Panc1 (cell line): ENCODE data around the gene HIGD1A. TPM values are rescaled to one million over a fixed set of nuclear protein-coding genes. Genes with fewer than 3 reads are reported as not detected.

Experiments
- ATAC-seq: fragments of 200-7000 bp; cut with Tn5 transposase; 2 replicates; pipeline ENCODE4 v1.9.1; 2020; ENCODE audit warnings: mild to moderate bottlenecking, moderate library complexity
- BruUV-seq: library from RNA; stranded (reverse); fragments of 400-500 nt; replicated peaks from 2 replicates; lab custom pipeline; 2021; lab: Mats Ljungman, UMichigan
- CTCF ChIA-PET: fragments of 300-600 bp; sonication (Branson Sonifier 250); formaldehyde crosslinking; loops from one replicate; lab custom pipeline; 2022; ENCODE audit warnings: antibody characterized with exemption; lab: Charles Lee
- POLR2A ChIA-PET: fragments of 300-600 bp; sonication (Branson Sonifier 250); formaldehyde crosslinking; loops from one replicate; lab custom pipeline; 2022; ENCODE audit warnings: antibody characterized with exemption; lab: Charles Lee
- DNase-seq: peaks from one replicate; pipeline ENCODE4 v3.0.0-alpha.2; 2010; ENCODE audit warnings: low read depth, low spot score
- H3K27ac ChIP-seq: 2 replicates; pipeline ENCODE4 v1.5.1; 2011; ENCODE audit warnings: mild to moderate bottlenecking, low read length, inconsistent platforms
- H3K27me3 ChIP-seq: fragments of 200-500 bp; sonication (Bioruptor generic); 2 replicates; pipeline ENCODE4 v1.6.0; 2014; ENCODE audit warnings: low read length, inconsistent platforms; ENCODE audit not compliant: control insufficient read depth, insufficient read depth
- H3K36me3 ChIP-seq: fragments of 200-500 bp; sonication (Bioruptor generic); 2 replicates; pipeline ENCODE4 v1.5.1; 2014; ENCODE audit warnings: inconsistent platforms, mild to moderate bottlenecking, low read length, moderate library complexity; ENCODE audit not compliant: control insufficient read depth, insufficient read depth
- H3K4me1 ChIP-seq: 2 replicates; pipeline ENCODE4 v1.5.1; 2011; ENCODE audit warnings: inconsistent platforms, mild to moderate bottlenecking, low read length, moderate library complexity; ENCODE audit not compliant: control insufficient read depth, insufficient read depth
- H3K4me3 ChIP-seq, 2 experiments: 2 replicates each; pipeline ENCODE4 v1.5.1; 2011 to 2012; ENCODE audit warnings: low read depth in 2 of 2, low read length in 2 of 2, mild to moderate bottlenecking in 2 of 2, inconsistent platforms in 1 of 2, moderate library complexity in 1 of 2
- H3K9me3 ChIP-seq: fragments of 200-500 bp; sonication (Bioruptor generic); 2 replicates; pipeline ENCODE4 v1.5.1; 2014; ENCODE audit warnings: low read depth, mild to moderate bottlenecking, inconsistent platforms, low read length, moderate library complexity; ENCODE audit not compliant: control insufficient read depth, insufficient read depth
- POLR2AphosphoS5 ChIP-seq: IDR thresholded peaks from 2 replicates; pipeline ENCODE4 v1.6.1; 2012; ENCODE audit warnings: mild to moderate bottlenecking, low read depth, low read length, moderate library complexity
- SIN3A ChIP-seq: IDR thresholded peaks from 2 replicates; pipeline ENCODE4 v1.6.1; 2012; ENCODE audit warnings: low read depth, mild to moderate bottlenecking, low read length, moderate library complexity, borderline replicate concordance; ENCODE audit not compliant: insufficient read depth
- TCF7L2 ChIP-seq: IDR thresholded peaks from 2 replicates; pipeline ENCODE4 v1.6.1; 2011; ENCODE audit warnings: mild to moderate bottlenecking, low read depth, low read length, inconsistent platforms
- in situ Hi-C: cut with HindIII; loops from 2 replicates; pipeline ENCODE4 v1.10.0; 2016; ENCODE audit warnings: low sequenced_read_pairs, low pct_unique_long_range_greater_than_20kb
- intact Hi-C: fragments of 100-400 bp; cut with micrococcal nuclease; formaldehyde crosslinking; loops from one replicate; pipeline ENCODE4 v1.10.0; 2022; ENCODE audit not compliant: unreplicated experiment
- total RNA-seq: library from RNA; stranded (reverse); gene quantifications from one replicate; pipeline ENCODE4 v1.2.1, GENCODE V29; 2021; ENCODE audit not compliant: unreplicated experiment
- TF ChIP-seq, protein P1 (sequence below), 2 experiments: IDR thresholded peaks; 2 replicates each; pipeline ENCODE4 v1.6.1; 2011 to 2012; ENCODE audit warnings: low read depth in 2 of 2, control low read depth in 1 of 2, low read length in 1 of 2, mild to moderate bottlenecking in 1 of 2, moderate library complexity in 1 of 2; ENCODE audit not compliant: insufficient read depth in 1 of 2
- TF ChIP-seq, protein P2 (sequence below): fragments of 450-650 bp; IDR thresholded peaks from 2 replicates; pipeline ENCODE4 v1.5.1; 2017; ENCODE audit warnings: mild to moderate bottlenecking

The HIGD1A gene
- total RNA-seq, 1 experiment from 2014 or later = 74.6 TPM

DNA sequence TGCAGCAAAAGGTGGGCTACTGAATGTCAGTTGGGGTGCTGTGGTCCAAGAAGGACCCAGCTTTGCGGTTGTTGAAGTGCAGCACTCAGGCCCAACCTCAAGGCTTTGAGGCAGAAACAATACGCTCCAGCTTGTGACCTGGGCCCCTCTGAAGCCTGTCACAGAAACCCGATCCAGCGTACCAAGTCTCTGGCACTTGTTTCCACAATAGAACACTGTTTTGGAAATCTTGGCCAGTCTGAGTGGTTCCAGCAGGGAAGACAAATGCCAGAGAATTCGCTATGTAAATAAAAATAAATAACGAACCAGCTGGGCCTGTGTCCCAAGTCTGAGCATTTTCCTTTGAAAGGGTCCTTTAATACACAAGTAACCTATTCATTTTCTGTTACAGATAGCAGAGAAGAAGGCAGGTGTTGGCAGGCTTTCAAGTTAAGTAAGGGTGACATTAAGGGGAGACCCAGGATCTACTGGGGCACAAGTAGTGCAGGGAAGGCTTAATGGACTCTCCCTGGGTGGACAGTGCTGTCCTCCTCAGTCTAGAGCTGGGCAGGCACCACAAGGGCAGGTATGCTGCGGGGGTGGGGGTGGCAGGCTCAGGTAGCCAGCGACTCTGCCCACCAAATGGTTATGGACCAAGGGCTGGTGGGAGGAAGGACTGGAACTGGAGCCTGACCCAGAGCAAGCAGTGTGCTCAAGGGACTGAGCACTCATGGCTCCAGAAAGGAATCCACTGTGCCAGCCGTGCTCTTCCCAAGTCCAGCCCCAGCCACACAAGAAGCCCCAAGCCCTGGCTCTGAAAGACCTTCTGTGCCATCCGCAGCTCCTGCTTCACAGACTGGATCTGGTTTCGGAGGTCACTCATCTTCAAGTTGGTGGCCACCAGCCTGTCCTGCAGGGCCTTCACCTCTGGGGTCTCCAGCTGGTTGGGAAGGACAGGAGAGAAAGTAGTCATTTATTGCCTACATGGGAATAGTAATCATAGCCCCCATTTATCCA is 57.5 kb downstream of the HIGD1A start:
- intact Hi-C loops = no loop called here
- H3K36me3 ChIP-seq = no peaks in the 10 kb centered on the region
- TF ChIP-seq POLR2AphosphoS5 (no peak), TCF7L2 (no peak), SIN3A (no peak)
- TF ChIP-seq, protein P1, sequence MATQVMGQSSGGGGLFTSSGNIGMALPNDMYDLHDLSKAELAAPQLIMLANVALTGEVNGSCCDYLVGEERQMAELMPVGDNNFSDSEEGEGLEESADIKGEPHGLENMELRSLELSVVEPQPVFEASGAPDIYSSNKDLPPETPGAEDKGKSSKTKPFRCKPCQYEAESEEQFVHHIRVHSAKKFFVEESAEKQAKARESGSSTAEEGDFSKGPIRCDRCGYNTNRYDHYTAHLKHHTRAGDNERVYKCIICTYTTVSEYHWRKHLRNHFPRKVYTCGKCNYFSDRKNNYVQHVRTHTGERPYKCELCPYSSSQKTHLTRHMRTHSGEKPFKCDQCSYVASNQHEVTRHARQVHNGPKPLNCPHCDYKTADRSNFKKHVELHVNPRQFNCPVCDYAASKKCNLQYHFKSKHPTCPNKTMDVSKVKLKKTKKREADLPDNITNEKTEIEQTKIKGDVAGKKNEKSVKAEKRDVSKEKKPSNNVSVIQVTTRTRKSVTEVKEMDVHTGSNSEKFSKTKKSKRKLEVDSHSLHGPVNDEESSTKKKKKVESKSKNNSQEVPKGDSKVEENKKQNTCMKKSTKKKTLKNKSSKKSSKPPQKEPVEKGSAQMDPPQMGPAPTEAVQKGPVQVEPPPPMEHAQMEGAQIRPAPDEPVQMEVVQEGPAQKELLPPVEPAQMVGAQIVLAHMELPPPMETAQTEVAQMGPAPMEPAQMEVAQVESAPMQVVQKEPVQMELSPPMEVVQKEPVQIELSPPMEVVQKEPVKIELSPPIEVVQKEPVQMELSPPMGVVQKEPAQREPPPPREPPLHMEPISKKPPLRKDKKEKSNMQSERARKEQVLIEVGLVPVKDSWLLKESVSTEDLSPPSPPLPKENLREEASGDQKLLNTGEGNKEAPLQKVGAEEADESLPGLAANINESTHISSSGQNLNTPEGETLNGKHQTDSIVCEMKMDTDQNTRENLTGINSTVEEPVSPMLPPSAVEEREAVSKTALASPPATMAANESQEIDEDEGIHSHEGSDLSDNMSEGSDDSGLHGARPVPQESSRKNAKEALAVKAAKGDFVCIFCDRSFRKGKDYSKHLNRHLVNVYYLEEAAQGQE (IDR thresholded peaks at IDR 0.05; ENCODE audit: insufficient read depth in 1 of 2, low read depth in 2 of 2, low read length in 1 of 2) = no peak
- TF ChIP-seq, protein P2, sequence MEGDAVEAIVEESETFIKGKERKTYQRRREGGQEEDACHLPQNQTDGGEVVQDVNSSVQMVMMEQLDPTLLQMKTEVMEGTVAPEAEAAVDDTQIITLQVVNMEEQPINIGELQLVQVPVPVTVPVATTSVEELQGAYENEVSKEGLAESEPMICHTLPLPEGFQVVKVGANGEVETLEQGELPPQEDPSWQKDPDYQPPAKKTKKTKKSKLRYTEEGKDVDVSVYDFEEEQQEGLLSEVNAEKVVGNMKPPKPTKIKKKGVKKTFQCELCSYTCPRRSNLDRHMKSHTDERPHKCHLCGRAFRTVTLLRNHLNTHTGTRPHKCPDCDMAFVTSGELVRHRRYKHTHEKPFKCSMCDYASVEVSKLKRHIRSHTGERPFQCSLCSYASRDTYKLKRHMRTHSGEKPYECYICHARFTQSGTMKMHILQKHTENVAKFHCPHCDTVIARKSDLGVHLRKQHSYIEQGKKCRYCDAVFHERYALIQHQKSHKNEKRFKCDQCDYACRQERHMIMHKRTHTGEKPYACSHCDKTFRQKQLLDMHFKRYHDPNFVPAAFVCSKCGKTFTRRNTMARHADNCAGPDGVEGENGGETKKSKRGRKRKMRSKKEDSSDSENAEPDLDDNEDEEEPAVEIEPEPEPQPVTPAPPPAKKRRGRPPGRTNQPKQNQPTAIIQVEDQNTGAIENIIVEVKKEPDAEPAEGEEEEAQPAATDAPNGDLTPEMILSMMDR = no peak
- DNase-seq = no peak
- H3K27ac ChIP-seq = no peak overlapping the region
- no peaks in the 10 kb centered on the region for H3K9me3 ChIP-seq
- no TSS peak for BruUV-seq
- no peak overlapping the region for H3K4me3 ChIP-seq
- ATAC-seq = no peak
- ChIA-PET CTCF (no interaction called here), POLR2A (no interaction called here)
- no peaks in the 10 kb centered on the region for H3K27me3 ChIP-seq
- H3K4me1 ChIP-seq = no peaks in the 10 kb centered on the region
- in situ Hi-C loops = no loop called here

DNA sequence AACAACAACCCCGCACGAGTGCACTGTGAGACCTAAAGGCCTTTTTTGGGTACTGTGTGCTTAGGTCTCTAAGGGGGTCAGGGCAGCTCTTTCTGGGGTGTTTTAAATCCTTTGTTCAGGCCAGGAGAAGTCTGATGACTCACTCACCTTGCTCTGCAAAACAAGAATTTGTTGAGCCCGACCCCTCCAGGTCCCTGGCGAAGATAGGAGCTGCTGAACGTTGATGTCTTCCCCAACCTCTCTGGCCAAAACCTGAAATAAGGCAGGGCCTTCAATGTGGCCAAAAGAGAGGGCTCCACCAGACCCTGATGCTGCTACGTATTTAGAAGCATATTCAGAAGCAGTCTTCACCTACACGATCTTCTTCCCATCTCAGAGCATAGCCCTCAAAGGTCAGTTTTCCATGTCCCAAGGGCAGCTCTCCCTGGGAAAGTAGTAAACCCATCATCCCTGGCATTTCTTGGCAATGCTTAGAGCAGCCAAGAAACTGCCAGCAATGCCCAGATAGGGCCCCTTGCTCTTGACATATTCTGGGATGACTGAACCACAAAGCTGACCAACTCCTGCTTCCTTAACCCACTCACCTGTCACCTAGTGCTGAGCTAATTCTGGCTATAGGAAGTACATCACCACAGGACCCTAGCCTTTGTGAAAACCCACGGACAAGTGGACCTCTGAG is 58.4 kb downstream of the HIGD1A start:
- TF ChIP-seq, protein P1 (IDR thresholded peaks at IDR 0.05; ENCODE audit: insufficient read depth in 1 of 2, low read depth in 2 of 2, low read length in 1 of 2) = no peak
- TF ChIP-seq SIN3A (no peak), TCF7L2 (no peak), POLR2AphosphoS5 (no peak)
- TF ChIP-seq, protein P2 = no peak
- CTCF ChIA-PET = no interaction called here
- no peak for ATAC-seq
- no peaks in the 10 kb centered on the region for H3K9me3 ChIP-seq
- no peak overlapping the region for H3K4me3 ChIP-seq
- H3K27me3 ChIP-seq = no peaks in the 10 kb centered on the region
- DNase-seq = no peak
- in situ Hi-C loops = no loop called here
- no peak overlapping the region for H3K27ac ChIP-seq
- POLR2A ChIA-PET = no interaction called here
- H3K36me3 ChIP-seq = no peaks in the 10 kb centered on the region
- intact Hi-C loops = no loop called here
- BruUV-seq = no TSS peak
- no peaks in the 10 kb centered on the region for H3K4me1 ChIP-seq
